Endodermal cell (in vitro differentiated cells): ENCODE data around the gene ADGRG6. TPM values are rescaled to one million over a fixed set of nuclear protein-coding genes. Genes with fewer than 3 reads are reported as not detected.

Experiments used
- DNase-seq: peaks from one replicate; pipeline ENCODE4 v3.0.0-alpha.2; 2017
- H3K27ac ChIP-seq: 2 replicates; pipeline ENCODE4 v1.5.1; 2013; ENCODE audit warnings: mild to moderate bottlenecking, low read depth, low read length, moderate library complexity
- H3K27me3 ChIP-seq: 2 replicates; pipeline ENCODE4 v1.6.1; 2013; ENCODE audit warnings: mild to moderate bottlenecking, low read length, moderate library complexity; ENCODE audit not compliant: insufficient read depth, control insufficient read depth, poor library complexity, severe bottlenecking
- H3K36me3 ChIP-seq: 2 replicates; pipeline ENCODE4 v1.7.0; 2013; ENCODE audit warnings: mild to moderate bottlenecking, low read length, moderate library complexity; ENCODE audit not compliant: control insufficient read depth, insufficient read depth
- H3K4me1 ChIP-seq: one replicate; pipeline ENCODE4 v1.7.0; 2013; ENCODE audit warnings: low read length; ENCODE audit not compliant: control insufficient read depth, insufficient read depth
- H3K4me3 ChIP-seq: 2 replicates; pipeline ENCODE4 v1.5.1; 2013; ENCODE audit warnings: mild to moderate bottlenecking, low read length, moderate library complexity
- H3K9ac ChIP-seq: 2 replicates; pipeline ENCODE4 v1.6.1; 2013; ENCODE audit warnings: mild to moderate bottlenecking, low read length, moderate library complexity; ENCODE audit not compliant: poor library complexity, severe bottlenecking; ENCODE audit errors: extremely low read depth
- H3K9me3 ChIP-seq: 2 replicates; pipeline ENCODE4 v1.6.1; 2013; ENCODE audit warnings: mild to moderate bottlenecking, low read length, moderate library complexity; ENCODE audit not compliant: control insufficient read depth
- H3K27ac Mint-ChIP-seq: 2 replicates; pipeline ENCODE4 v1.8.0; 2020; ENCODE audit warnings: mixed read lengths
- H3K27me3 Mint-ChIP-seq: 2 replicates; pipeline ENCODE4 v1.8.0; 2021; ENCODE audit warnings: mild to moderate bottlenecking, mixed read lengths; ENCODE audit not compliant: insufficient read depth
- H3K36me3 Mint-ChIP-seq: 2 replicates; pipeline ENCODE4 v1.8.0; 2020; ENCODE audit warnings: low read depth, mixed read lengths
- H3K4me1 Mint-ChIP-seq: 2 replicates; pipeline ENCODE4 v1.8.0; 2020; ENCODE audit warnings: mixed read lengths
- H3K4me3 Mint-ChIP-seq: 2 replicates; pipeline ENCODE4 v1.8.0; 2020; ENCODE audit warnings: mild to moderate bottlenecking, moderate library complexity, mixed read lengths
- H3K9me3 Mint-ChIP-seq: 2 replicates; pipeline ENCODE4 v1.8.0; 2020; ENCODE audit warnings: mild to moderate bottlenecking, mixed read lengths
- WGBS, 2 experiments: methylation state at CpG; one replicate each; pipeline versions ENCODE4 v1.1.5 to v1.1.7; 2013; ENCODE audit warnings: missing lambda C conversion rate in 2 of 2, mixed read lengths in 1 of 2; ENCODE audit not compliant: insufficient coverage in 1 of 2, insufficient read length in 1 of 2; 5-methylcytosine and 5-hydroxymethylcytosine counted together
- total RNA-seq, 2 donors: library from RNA; stranded (reverse); fragmentation: NEBNext Ultra II Directional in 1 of 2; extraction: Animal tissue kit (Norgen Biotek cat#: 25700) in 1 of 2; gene quantifications; 2 replicates in 1 of 2; 3 replicates in 1 of 2; pipeline ENCODE4 v1.2.1, GENCODE V29; 2021
- TF ChIP-seq, protein P1 (sequence below): fragments of 200-600 bp; sonication (generic); conservative IDR thresholded peaks from 2 replicates; pipeline ENCODE4 v1.5.0; 2021; ENCODE audit warnings: antibody characterized with exemption, mild to moderate bottlenecking

The ADGRG6 gene
- total RNA-seq, 2 donors from 2014 or later: 20.4 to 26.8 TPM

DNA sequence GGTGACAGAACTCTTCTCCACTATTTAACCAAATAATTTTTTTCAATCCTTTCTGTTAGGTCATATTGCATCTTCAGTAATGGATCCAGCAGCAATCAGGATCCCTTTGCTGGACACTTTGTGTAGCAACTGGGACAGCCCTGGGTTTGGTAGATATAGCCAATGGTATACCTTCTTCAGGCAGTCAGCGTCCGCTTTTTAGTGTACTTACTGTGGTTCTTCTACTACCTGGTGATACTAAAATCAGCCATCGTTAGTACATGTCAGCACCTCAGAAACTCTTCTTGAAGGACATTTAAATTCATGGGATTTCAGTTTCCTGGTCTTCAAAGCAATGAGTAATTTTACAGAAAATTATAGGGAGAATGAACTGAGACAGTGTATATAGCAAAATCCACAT is 93.5 kb downstream of the ADGRG6 start:
- Mint-ChIP-seq H3K4me3 (no peak overlapping the region), H3K36me3 (no peaks in the 10 kb centered on the region), H3K27ac (no peak overlapping the region), H3K4me1 (peaks cover under 1% of the 10 kb centered on the region), H3K27me3 (no peaks in the 10 kb centered on the region), H3K9me3 (no peaks in the 10 kb centered on the region)
- H3K27me3 ChIP-seq: no peaks in the 10 kb centered on the region
- TF ChIP-seq, protein P1, sequence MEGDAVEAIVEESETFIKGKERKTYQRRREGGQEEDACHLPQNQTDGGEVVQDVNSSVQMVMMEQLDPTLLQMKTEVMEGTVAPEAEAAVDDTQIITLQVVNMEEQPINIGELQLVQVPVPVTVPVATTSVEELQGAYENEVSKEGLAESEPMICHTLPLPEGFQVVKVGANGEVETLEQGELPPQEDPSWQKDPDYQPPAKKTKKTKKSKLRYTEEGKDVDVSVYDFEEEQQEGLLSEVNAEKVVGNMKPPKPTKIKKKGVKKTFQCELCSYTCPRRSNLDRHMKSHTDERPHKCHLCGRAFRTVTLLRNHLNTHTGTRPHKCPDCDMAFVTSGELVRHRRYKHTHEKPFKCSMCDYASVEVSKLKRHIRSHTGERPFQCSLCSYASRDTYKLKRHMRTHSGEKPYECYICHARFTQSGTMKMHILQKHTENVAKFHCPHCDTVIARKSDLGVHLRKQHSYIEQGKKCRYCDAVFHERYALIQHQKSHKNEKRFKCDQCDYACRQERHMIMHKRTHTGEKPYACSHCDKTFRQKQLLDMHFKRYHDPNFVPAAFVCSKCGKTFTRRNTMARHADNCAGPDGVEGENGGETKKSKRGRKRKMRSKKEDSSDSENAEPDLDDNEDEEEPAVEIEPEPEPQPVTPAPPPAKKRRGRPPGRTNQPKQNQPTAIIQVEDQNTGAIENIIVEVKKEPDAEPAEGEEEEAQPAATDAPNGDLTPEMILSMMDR: no peak
- WGBS, 2 experiments: 88 to 94% methylated on average over 3 of the region's 3 CpGs
- H3K27ac ChIP-seq: no peak overlapping the region
- H3K4me1 ChIP-seq: no peaks in the 10 kb centered on the region
- no peak for DNase-seq
- H3K36me3 ChIP-seq: no peaks in the 10 kb centered on the region
- H3K4me3 ChIP-seq: no peak overlapping the region
- H3K9me3 ChIP-seq: no peaks in the 10 kb centered on the region
- H3K9ac ChIP-seq: no peak overlapping the region

DNA sequence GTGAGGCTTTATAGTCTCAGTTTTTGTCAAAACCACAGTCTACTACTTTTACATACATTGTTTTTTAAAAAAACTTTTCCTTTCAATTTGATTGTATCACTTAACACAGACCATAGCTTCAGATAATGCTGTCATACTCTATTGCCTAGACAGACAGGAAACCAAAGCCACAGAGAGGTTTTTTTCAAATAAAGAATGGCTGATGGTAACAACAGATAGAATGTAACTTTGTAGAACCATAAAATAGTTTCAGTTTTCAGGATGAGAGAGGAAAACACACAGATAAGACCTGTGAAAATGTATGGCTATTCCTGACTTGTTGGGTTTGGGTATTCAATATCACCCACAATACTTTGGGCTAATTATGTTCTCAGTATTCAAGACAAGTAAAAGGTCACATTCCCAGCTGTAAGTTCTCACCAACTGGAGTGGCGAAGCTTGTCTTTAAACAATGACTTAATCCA is 94.0 kb downstream of the ADGRG6 start:
- peaks cover 6% of the 10 kb centered on the region for H3K4me1 Mint-ChIP-seq

DNA sequence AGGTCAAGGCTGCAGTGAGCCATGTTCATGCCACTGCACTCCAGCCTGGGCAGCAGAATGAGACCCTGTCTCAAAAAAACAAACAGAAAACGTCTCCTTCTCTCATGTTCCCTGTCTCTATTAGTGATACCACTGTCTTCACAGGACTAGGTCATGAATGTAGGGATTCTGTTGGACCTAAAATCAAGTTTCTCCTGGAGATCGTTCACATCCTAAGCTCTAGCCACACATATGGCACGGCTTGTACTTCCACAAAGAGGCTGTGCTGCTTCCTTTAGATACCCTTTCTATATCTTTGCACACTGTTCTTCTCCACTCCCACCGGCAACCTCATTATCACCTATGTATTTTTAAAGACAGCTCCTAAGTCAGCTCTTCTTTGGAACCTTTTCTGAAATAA is 96.5 kb downstream of the ADGRG6 start:
- Mint-ChIP-seq H3K27ac (no peak overlapping the region), H3K4me3 (no peak overlapping the region)
- 93 to 100% methylated on average over 3 to 4 of the region's 4 CpGs for WGBS, 2 experiments

More for the DNA sequence above, 94.0 kb downstream of the ADGRG6 start:
- Histone ChIP-seq H3K27me3 (no peaks in the 10 kb centered on the region), H3K9ac (no peak overlapping the region), H3K4me3 (no peak overlapping the region), H3K36me3 (no peaks in the 10 kb centered on the region), H3K9me3 (no peaks in the 10 kb centered on the region), H3K4me1 (no peaks in the 10 kb centered on the region), H3K27ac (no peak overlapping the region)
- 86 to 96% methylated on average over 1 of the region's 1 CpG for WGBS, 2 experiments
- no peak for DNase-seq
- no peaks in the 10 kb centered on the region for H3K27me3 Mint-ChIP-seq
- no peaks in the 10 kb centered on the region for H3K9me3 Mint-ChIP-seq
- no peaks in the 10 kb centered on the region for H3K36me3 Mint-ChIP-seq
- H3K27ac Mint-ChIP-seq: no peak overlapping the region
- TF ChIP-seq, protein P1: no peak
- H3K4me3 Mint-ChIP-seq: no peak overlapping the region

More for the DNA sequence above, 96.5 kb downstream of the ADGRG6 start:
- Histone ChIP-seq H3K4me1 (no peaks in the 10 kb centered on the region), H3K9ac (no peak overlapping the region), H3K36me3 (no peaks in the 10 kb centered on the region), H3K27ac (no peak overlapping the region), H3K4me3 (no peak overlapping the region), H3K9me3 (no peaks in the 10 kb centered on the region), H3K27me3 (no peaks in the 10 kb centered on the region)
- DNase-seq: no peak
- Mint-ChIP-seq H3K27me3 (no peaks in the 10 kb centered on the region), H3K9me3 (no peaks in the 10 kb centered on the region), H3K36me3 (no peaks in the 10 kb centered on the region), H3K4me1 (peaks cover 7% of the 10 kb centered on the region)
- TF ChIP-seq, protein P1: no peak
